Thyroid gland (tissue), 4 donors: ENCODE results near the gene PIGM.

Source experiments
- POLR2A ChIP-seq, 2 donors: fragments of 450-650 bp; IDR thresholded peaks; one replicate each; pipeline ENCODE4 v1.6.1; 2017; ENCODE audit warnings: antibody characterized with exemption in 2 of 2, mild to moderate bottlenecking in 2 of 2, moderate library complexity in 1 of 2
- TF ChIP-seq, protein P1 (sequence below), 6 experiments: fragments of 200-600 bp in 3 of 6; fragments of 450-650 bp in 3 of 6; sonication (generic) in 3 of 6; IDR thresholded peaks; one replicate each; pipeline ENCODE4 v1.5.1; 2016 to 2019; ENCODE audit warnings: antibody characterized with exemption in 6 of 6, mild to moderate bottlenecking in 2 of 6, inconsistent platforms in 1 of 6, moderate library complexity in 1 of 6

DNA sequence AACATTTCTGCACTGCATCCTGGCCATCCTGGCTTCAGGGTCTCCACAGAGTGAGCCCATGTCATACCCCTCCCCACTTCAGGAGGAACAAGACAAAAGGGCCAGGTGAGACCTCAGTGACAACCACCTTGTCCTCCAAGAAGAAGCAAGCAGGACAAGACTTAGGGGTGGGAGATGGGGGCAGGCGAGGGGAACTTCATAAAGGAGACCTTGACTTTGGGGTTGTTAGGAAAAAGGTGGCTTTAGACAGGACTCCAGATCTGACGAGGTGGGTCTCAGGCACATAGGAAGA lies 53.7 kb downstream of the PIGM start:
- TF ChIP-seq, protein P1, sequence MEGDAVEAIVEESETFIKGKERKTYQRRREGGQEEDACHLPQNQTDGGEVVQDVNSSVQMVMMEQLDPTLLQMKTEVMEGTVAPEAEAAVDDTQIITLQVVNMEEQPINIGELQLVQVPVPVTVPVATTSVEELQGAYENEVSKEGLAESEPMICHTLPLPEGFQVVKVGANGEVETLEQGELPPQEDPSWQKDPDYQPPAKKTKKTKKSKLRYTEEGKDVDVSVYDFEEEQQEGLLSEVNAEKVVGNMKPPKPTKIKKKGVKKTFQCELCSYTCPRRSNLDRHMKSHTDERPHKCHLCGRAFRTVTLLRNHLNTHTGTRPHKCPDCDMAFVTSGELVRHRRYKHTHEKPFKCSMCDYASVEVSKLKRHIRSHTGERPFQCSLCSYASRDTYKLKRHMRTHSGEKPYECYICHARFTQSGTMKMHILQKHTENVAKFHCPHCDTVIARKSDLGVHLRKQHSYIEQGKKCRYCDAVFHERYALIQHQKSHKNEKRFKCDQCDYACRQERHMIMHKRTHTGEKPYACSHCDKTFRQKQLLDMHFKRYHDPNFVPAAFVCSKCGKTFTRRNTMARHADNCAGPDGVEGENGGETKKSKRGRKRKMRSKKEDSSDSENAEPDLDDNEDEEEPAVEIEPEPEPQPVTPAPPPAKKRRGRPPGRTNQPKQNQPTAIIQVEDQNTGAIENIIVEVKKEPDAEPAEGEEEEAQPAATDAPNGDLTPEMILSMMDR (IDR thresholded peaks at IDR 0.05), result no peak
- TF ChIP-seq POLR2A (IDR thresholded peaks at IDR 0.05), result no peak
